ENCODE measurements around the gene PRSS36.
"Not testable (repeated sequence)": the region's sequence is repeated elsewhere in the genome, so short reads cannot be mapped to it uniquely, and the experiment has no call there.

Gene PRSS36

GRCh38 chr16:31100876-31101641 lies 48.8 kb downstream of the PRSS36 start:
- not testable (repeated sequence) for DNase-seq

GRCh38 chr16:31099860-31100638 lies 49.8 kb downstream of the PRSS36 start:
- no peak for ATAC-seq
- DNase-seq = no peak

More at GRCh38 chr16:31100876-31101641, 48.8 kb downstream of the PRSS36 start:
- ATAC-seq = not testable (repeated sequence)

GRCh38 chr16:31094424-31095120 lies 55.3 kb downstream of the PRSS36 start, which contains the start of gene VKORC1:
Gene VKORC1, minus strand, starts transcription at chr16:31094797. Its CDS starts 68 bp downstream, at chr16:31094729.
- ATAC-seq (peak; percentile 94), DNase-seq (peak; percentile 90)

- DNase-seq (peak; percentile 28), ATAC-seq (no peak)
Observed at GRCh38 chr16:31094088-31094423, 55.8 kb downstream of the PRSS36 start.

- no peak for ATAC-seq
- no peak for DNase-seq
Observed at GRCh38 chr16:31093132-31093703, 56.6 kb downstream of the PRSS36 start.

GRCh38 chr16:31092330-31092729 lies 57.5 kb downstream of the PRSS36 start:
- ATAC-seq (no peak), DNase-seq (no peak)

GRCh38 chr16:31090540-31090939 lies 59.3 kb downstream of the PRSS36 start:
- no peak for ATAC-seq
- DNase-seq = no peak

- no peak for ATAC-seq
- no peak for DNase-seq
Observed at GRCh38 chr16:31089199-31089598, 60.7 kb downstream of the PRSS36 start.
